ENCODE data around the gene SLC12A9.

SLC12A9 gene

DNA sequence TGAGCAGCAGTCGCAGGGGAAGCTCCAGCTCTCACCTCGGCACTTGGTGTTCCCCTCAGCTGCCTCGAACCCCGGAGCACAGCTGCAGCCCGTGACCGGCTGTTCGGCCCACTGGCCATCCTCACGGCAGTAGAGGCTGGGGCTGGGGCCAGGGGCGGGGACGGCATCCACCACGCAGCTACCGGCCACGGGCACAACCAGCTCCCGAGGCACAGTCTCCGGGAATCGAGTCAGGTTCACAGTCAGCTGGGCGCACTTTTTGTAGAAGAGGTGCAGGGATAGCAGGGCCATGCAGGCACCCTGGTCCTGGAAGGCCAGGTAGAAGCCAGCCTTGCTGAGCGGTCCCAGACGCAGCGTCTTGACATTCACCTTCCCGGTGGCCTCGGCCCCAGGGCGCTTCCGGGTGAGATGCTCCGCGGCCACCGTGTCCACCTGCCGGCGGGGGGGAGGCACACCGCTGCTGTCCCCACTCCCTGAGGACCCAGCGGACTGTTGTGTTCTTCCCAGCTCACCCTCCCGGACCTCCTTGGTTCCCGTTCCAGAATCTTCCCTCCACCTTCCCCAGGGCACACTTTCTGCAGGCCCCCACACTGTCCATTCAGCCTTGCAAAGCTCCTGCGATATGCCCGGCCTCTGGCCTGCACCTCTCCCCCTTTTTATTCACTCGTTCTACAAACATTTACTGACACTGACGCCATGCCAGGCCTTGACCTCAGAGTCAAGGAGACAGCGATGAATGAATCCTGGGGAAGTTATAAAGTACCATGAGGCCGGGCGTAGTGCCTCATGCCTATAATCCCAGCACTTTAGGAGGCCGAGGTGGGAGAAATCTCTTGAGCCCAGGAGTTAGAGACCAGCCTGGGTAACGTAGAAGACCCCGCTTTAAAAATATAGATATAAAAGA lies 30.0 kb upstream of the SLC12A9 start:
- Histone ChIP-seq H3K36me3 (ENCODE audit: insufficient read depth, low read length) (no peaks in the 10 kb centered on the region), H3K9me2 (replicated peaks; ENCODE audit: low read depth, low read length) (no peaks in the 10 kb centered on the region), H2AFZ (ENCODE audit: low read length) (no peak overlapping the region), H3K4me2 (ENCODE audit: low read depth, low read length, poor library complexity, severe bottlenecking) (no peak overlapping the region), H3K4me3 (ENCODE audit: low read length, poor library complexity, severe bottlenecking) (no peak overlapping the region), H4K20me1 (ENCODE audit: insufficient read depth, low read length, poor library complexity, severe bottlenecking) (no peaks in the 10 kb centered on the region), H3K4me1 (ENCODE audit: insufficient read depth, low read length, poor library complexity, severe bottlenecking) (no peaks in the 10 kb centered on the region), H3K27me3 (ENCODE audit: insufficient read depth, low read length, poor library complexity, severe bottlenecking) (peaks cover 1% of the 10 kb centered on the region), H3K79me2 (ENCODE audit: insufficient read depth, low read length) (no peaks in the 10 kb centered on the region), H3F3A (ENCODE audit: low read depth) (no peaks in the 10 kb centered on the region), H3K9ac (ENCODE audit: low read depth, low read length, poor library complexity, severe bottlenecking) (no peak overlapping the region), H3K9me3 (ENCODE audit: insufficient read depth, low read depth, low read length) (no peaks in the 10 kb centered on the region)
- TF ChIP-seq EZH2phosphoT487 (IDR thresholded peaks at IDR 0.05; ENCODE audit: borderline replicate concordance): no peak
- no peak for TF ChIP-seq CTCF (conservative IDR thresholded peaks at IDR 0.05; ENCODE audit: low read length)

- Histone ChIP-seq H3K9ac (ENCODE audit: low read depth, low read length, poor library complexity, severe bottlenecking) (no peak overlapping the region), H3K4me1 (ENCODE audit: insufficient read depth, low read length, poor library complexity, severe bottlenecking) (peaks cover 4% of the 10 kb centered on the region), H3K27me3 (ENCODE audit: insufficient read depth, low read length, poor library complexity, severe bottlenecking) (peaks cover 7% of the 10 kb centered on the region), H2AFZ (ENCODE audit: low read length) (no peak overlapping the region), H3K4me2 (ENCODE audit: low read depth, low read length, poor library complexity, severe bottlenecking) (no peak overlapping the region), H3K9me3 (ENCODE audit: insufficient read depth, low read depth, low read length) (no peaks in the 10 kb centered on the region), H3K9me2 (replicated peaks; ENCODE audit: low read depth, low read length) (no peaks in the 10 kb centered on the region), H4K20me1 (ENCODE audit: insufficient read depth, low read length, poor library complexity, severe bottlenecking) (no peaks in the 10 kb centered on the region), H3K36me3 (ENCODE audit: insufficient read depth, low read length) (no peaks in the 10 kb centered on the region), H3F3A (ENCODE audit: low read depth) (no peaks in the 10 kb centered on the region), H3K4me3 (ENCODE audit: low read length, poor library complexity, severe bottlenecking) (no peak overlapping the region), H3K79me2 (ENCODE audit: insufficient read depth, low read length) (no peaks in the 10 kb centered on the region)
- TF ChIP-seq EZH2phosphoT487 (IDR thresholded peaks at IDR 0.05; ENCODE audit: borderline replicate concordance) (no peak), CTCF (conservative IDR thresholded peaks at IDR 0.05; ENCODE audit: low read length) (no peak)
Observed at GRCh38 chr7:100823140-100823525, 29.4 kb upstream of the SLC12A9 start.

DNA sequence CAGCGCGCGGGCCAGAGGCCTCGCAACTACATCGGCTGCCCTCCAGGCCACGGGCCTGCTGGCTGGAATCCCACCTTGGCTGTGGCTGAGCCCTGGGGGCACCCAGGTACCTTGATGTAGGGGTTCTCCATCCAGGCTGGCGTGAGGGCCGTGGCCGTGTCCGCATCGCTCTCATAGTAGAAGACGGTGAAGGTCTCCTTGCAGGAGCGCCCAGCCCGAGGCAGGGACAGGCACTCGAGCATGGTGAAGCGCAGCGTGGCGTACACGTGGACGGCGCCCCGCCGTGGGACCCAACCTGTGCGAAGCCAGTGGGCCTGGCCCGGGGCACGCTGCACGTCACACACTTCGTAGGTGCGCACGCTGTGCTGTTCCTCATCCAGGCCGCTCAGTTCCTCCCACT lies 29.0 kb upstream of the SLC12A9 start:
- H3K4me2 ChIP-seq (ENCODE audit: low read depth, low read length, poor library complexity, severe bottlenecking): no peak overlapping the region
- H3K9me2 ChIP-seq (replicated peaks; ENCODE audit: low read depth, low read length): no peaks in the 10 kb centered on the region
- H3K9ac ChIP-seq (ENCODE audit: low read depth, low read length, poor library complexity, severe bottlenecking): no peak overlapping the region
- H4K20me1 ChIP-seq (ENCODE audit: insufficient read depth, low read length, poor library complexity, severe bottlenecking): no peaks in the 10 kb centered on the region
- no peak overlapping the region for H3K4me3 ChIP-seq (ENCODE audit: low read length, poor library complexity, severe bottlenecking)
- H3F3A ChIP-seq (ENCODE audit: low read depth): no peaks in the 10 kb centered on the region
- no peak overlapping the region for H2AFZ ChIP-seq (ENCODE audit: low read length)
- peaks cover 8% of the 10 kb centered on the region for H3K27me3 ChIP-seq (ENCODE audit: insufficient read depth, low read length, poor library complexity, severe bottlenecking)
- no peaks in the 10 kb centered on the region for H3K79me2 ChIP-seq (ENCODE audit: insufficient read depth, low read length)
- no peaks in the 10 kb centered on the region for H3K9me3 ChIP-seq (ENCODE audit: insufficient read depth, low read depth, low read length)
- no peaks in the 10 kb centered on the region for H3K36me3 ChIP-seq (ENCODE audit: insufficient read depth, low read length)
- no peak for TF ChIP-seq CTCF (conservative IDR thresholded peaks at IDR 0.05; ENCODE audit: low read length)
- no peak for TF ChIP-seq EZH2phosphoT487 (IDR thresholded peaks at IDR 0.05; ENCODE audit: borderline replicate concordance)
- H3K4me1 ChIP-seq (ENCODE audit: insufficient read depth, low read length, poor library complexity, severe bottlenecking): peaks cover 6% of the 10 kb centered on the region

All from Loucy (cell line).